HepG2 (cell line): ENCODE results near the gene RTL5. TPM values are rescaled to one million over a fixed set of nuclear protein-coding genes. Genes with fewer than 3 reads are reported as not detected.

Experiments
- ATAC-seq: fragments of 200-7000 bp; cut with Tn5 transposase; 3 replicates; pipeline ENCODE4 v1.9.1; 2020; ENCODE audit warnings: mild to moderate bottlenecking, moderate library complexity
- BruUV-seq: library from RNA; stranded (reverse); fragments of 400-500 nt; replicated peaks from 2 replicates; lab custom pipeline; 2021; lab: Mats Ljungman, UMichigan
- CTCF ChIA-PET: fragments of 300-600 bp; formaldehyde crosslinking; extraction: SDS; loops from one replicate; lab custom pipeline; 2021; ENCODE audit warnings: low total read pairs, inconsistent platforms, low intra/inter-chr PET ratio; lab: Yijun Ruan, JAX
- POLR2A ChIA-PET: fragments of 350-600 bp; sonication (Branson Sonifier 250); formaldehyde crosslinking; loops from one replicate; lab custom pipeline; 2020; ENCODE audit warnings: antibody characterized with exemption, inconsistent platforms; lab: Yijun Ruan, JAX
- DNase-seq: peaks from one replicate; pipeline ENCODE4 v3.0.0-alpha.2; 2015; ENCODE audit warnings: low spot score
- FAIRE-seq: peaks from 3 replicates; lab custom pipeline; 2011; peaks lifted over from hg19 to GRCh38; lab: Jason Lieb, UNC
- H2AFZ ChIP-seq: one replicate; pipeline ENCODE4 v1.6.1; 2011; ENCODE audit warnings: low read length, inconsistent platforms
- H3K27ac ChIP-seq: fragments of 300-600 bp; 3 replicates; pipeline ENCODE4 v1.8.0; 2011; ENCODE audit warnings: mixed run types, mild to moderate bottlenecking, mixed read lengths, low read length, inconsistent platforms; ENCODE audit not compliant: insufficient read depth; ENCODE audit errors: extremely low read length
- H3K27me3 ChIP-seq, 2 experiments: fragments of 200-600 bp in 1 of 2; 2 replicates in 1 of 2; 3 replicates in 1 of 2; pipeline versions ENCODE4 v1.6.0 to v1.8.0; 2011; ENCODE audit warnings: low read length in 2 of 2, mild to moderate bottlenecking in 2 of 2, moderate library complexity in 2 of 2, inconsistent platforms in 1 of 2; ENCODE audit not compliant: insufficient read depth in 2 of 2, control insufficient read depth in 1 of 2
- H3K36me3 ChIP-seq, 2 experiments: fragments of 200-600 bp in 1 of 2; replicated peaks in 1 of 2; 2 replicates in 1 of 2; 3 replicates in 1 of 2; pipeline versions ENCODE4 v1.5.1 to v1.8.0; 2011; ENCODE audit warnings: low read length in 2 of 2, inconsistent platforms in 1 of 2; ENCODE audit not compliant: insufficient read depth in 2 of 2, control insufficient read depth in 1 of 2
- H3K4me1 ChIP-seq: 2 replicates; pipeline ENCODE4 v1.5.1; 2012; ENCODE audit warnings: low read length, inconsistent platforms; ENCODE audit not compliant: insufficient read depth
- H3K4me2 ChIP-seq: 2 replicates; pipeline ENCODE4 v1.6.0; 2011; ENCODE audit warnings: low read depth, low read length, inconsistent platforms
- H3K4me3 ChIP-seq, 3 experiments: fragments of 200-600 bp in 1 of 3; sonication (generic), shearing (Covaris generic) in 1 of 3; replicated peaks in 1 of 3; 2 replicates each; pipeline ENCODE4 v1.5.1; 2011 to 2016; ENCODE audit warnings: low read length in 3 of 3, inconsistent platforms in 2 of 3, low read depth in 2 of 3, mild to moderate bottlenecking in 2 of 3, control low read depth in 1 of 3, mixed read lengths in 1 of 3; ENCODE audit not compliant: insufficient read depth in 1 of 3
- H3K79me2 ChIP-seq: one replicate; pipeline ENCODE4 v1.6.1; 2011; ENCODE audit warnings: low read length, inconsistent platforms; ENCODE audit not compliant: insufficient read depth
- H3K9ac ChIP-seq: 2 replicates; pipeline ENCODE4 v1.6.0; 2011; ENCODE audit warnings: mild to moderate bottlenecking, low read depth, low read length, inconsistent platforms; ENCODE audit not compliant: insufficient read depth
- H3K9me3 ChIP-seq: 2 replicates; pipeline ENCODE4 v1.5.1; 2012; ENCODE audit warnings: mild to moderate bottlenecking, low read length
- H4K20me1 ChIP-seq: 2 replicates; pipeline ENCODE4 v1.6.0; 2011; ENCODE audit warnings: inconsistent platforms, mild to moderate bottlenecking, low read length, moderate library complexity; ENCODE audit not compliant: insufficient read depth
- FIP1L1 ChIP-seq: fragments of 200-400 bp; formaldehyde crosslinking; IDR thresholded peaks from 2 replicates; pipeline ENCODE4 v1.6.1; 2018; ENCODE audit warnings: low read depth, mild to moderate bottlenecking, low read length, moderate library complexity, borderline replicate concordance; ENCODE audit not compliant: insufficient read depth
- MXD4 ChIP-seq: IDR thresholded peaks from 2 replicates; pipeline ENCODE4 v1.6.1; 2016; ENCODE audit warnings: mild to moderate bottlenecking, missing biosample characterization, missing genetic modification reagents
- RBAK ChIP-seq: sonication (generic); formaldehyde crosslinking; IDR thresholded peaks from 2 replicates; pipeline ENCODE4 v1.5.1; 2020; ENCODE audit warnings: mild to moderate bottlenecking, missing genetic modification reagents
- RFXAP ChIP-seq: sonication (generic); formaldehyde crosslinking; IDR thresholded peaks from 2 replicates; pipeline ENCODE4 v1.4.0; 2020; ENCODE audit warnings: missing genetic modification reagents, borderline replicate concordance
- RXRA ChIP-seq: sonication (generic); formaldehyde crosslinking; IDR thresholded peaks from 2 replicates; pipeline ENCODE4 v1.5.1; 2020; ENCODE audit warnings: missing genetic modification reagents
- SOX5 ChIP-seq: IDR thresholded peaks from 2 replicates; pipeline ENCODE4 v1.6.1; 2016; ENCODE audit warnings: borderline replicate concordance
- SP4 ChIP-seq: sonication (generic); formaldehyde crosslinking; IDR thresholded peaks from 2 replicates; pipeline ENCODE4 v1.8.1; 2023; ENCODE audit warnings: mild to moderate bottlenecking, missing genetic modification reagents
- SRF ChIP-seq: IDR thresholded peaks from 2 replicates; pipeline ENCODE4 v1.6.1; 2011; ENCODE audit warnings: mild to moderate bottlenecking, low read depth, low read length, moderate library complexity
- TSC22D2 ChIP-seq: sonication (generic); formaldehyde crosslinking; IDR thresholded peaks from 2 replicates; pipeline ENCODE4 v1.5.1; 2020; ENCODE audit warnings: missing genetic modification reagents, mild to moderate bottlenecking, borderline replicate concordance
- ZNF326 ChIP-seq: sonication (generic); formaldehyde crosslinking; IDR thresholded peaks from 2 replicates; pipeline ENCODE4 v1.4.0; 2020; ENCODE audit warnings: missing genetic modification reagents, borderline replicate concordance
- ZNF569 ChIP-seq: sonication (generic); formaldehyde crosslinking; IDR thresholded peaks from 2 replicates; pipeline ENCODE4 v1.5.0; 2020; ENCODE audit warnings: mild to moderate bottlenecking, missing genetic modification reagents, moderate library complexity, borderline replicate concordance
- ZNF781 ChIP-seq: sonication (generic); formaldehyde crosslinking; IDR thresholded peaks from 2 replicates; pipeline ENCODE4 v1.5.1; 2020; ENCODE audit warnings: borderline replicate concordance, mild to moderate bottlenecking, missing genetic modification reagents; ENCODE audit errors: not compliant biosample characterization
- WGBS: methylation state at CpG from one replicate; pipeline ENCODE4 v1.1.6; 2017; ENCODE audit warnings: low lambda C conversion rate; 5-methylcytosine and 5-hydroxymethylcytosine counted together
- in situ Hi-C: cut with HindIII; loops from 2 replicates; pipeline ENCODE4 v1.10.0; 2017; ENCODE audit warnings: low pct_unique_long_range_greater_than_20kb; ENCODE audit not compliant: extremely low pct_ligation_motif_present
- intact Hi-C: fragments of 100-400 bp; cut with micrococcal nuclease; formaldehyde crosslinking; loops from one replicate; pipeline ENCODE4 v1.10.0; 2022; ENCODE audit not compliant: unreplicated experiment
- polyA plus RNA-seq, 8 experiments: library from polyadenylated mRNA; depleted of rRNA in 3 of 8; stranded (reverse) in 7 of 8; unstranded in 1 of 8; fragments of >200 nt; fragmentation: Illumina TruSeq in 4 of 8; extraction: Trizol in 4 of 8; gene quantifications; 2 replicates each; pipeline versions ENCODE4 v1.2.1 to v1.2.3, GENCODE V29; 2011 to 2016; ENCODE audit warnings: low read depth in 4 of 8, missing spikeins in 1 of 8, mixed read lengths in 1 of 8; ENCODE audit not compliant: insufficient read depth in 1 of 8
- total RNA-seq, 5 experiments: library from RNA; depleted of rRNA; stranded (reverse); fragments of >200 nt; fragmentation: Illumina TruSeq; extraction: Trizol; gene quantifications; 2 replicates each; pipeline ENCODE4 v1.2.3, GENCODE V29; 2016; ENCODE audit warnings: low read depth in 1 of 5
- TF ChIP-seq, protein P1 (sequence below): sonication (generic); formaldehyde crosslinking; IDR thresholded peaks from 2 replicates; pipeline ENCODE4 v1.4.0; 2020; ENCODE audit warnings: missing genetic modification reagents, low read depth, mild to moderate bottlenecking, borderline replicate concordance
- TF ChIP-seq, protein P2 (sequence below): sonication (generic); formaldehyde crosslinking; IDR thresholded peaks from 2 replicates; pipeline ENCODE4 v1.9.0; 2021; ENCODE audit warnings: missing genetic modification reagents, borderline replicate concordance
- TF ChIP-seq, protein P3 (sequence below): IDR thresholded peaks from 2 replicates; pipeline ENCODE4 v1.6.1; 2012; ENCODE audit warnings: inconsistent platforms

RTL5 gene
- total and polyA plus RNA-seq, 2 of the 13 experiments (the other 11 are each of a cell fraction or from before 2014, with no cell fraction given), result not detected

DNA sequence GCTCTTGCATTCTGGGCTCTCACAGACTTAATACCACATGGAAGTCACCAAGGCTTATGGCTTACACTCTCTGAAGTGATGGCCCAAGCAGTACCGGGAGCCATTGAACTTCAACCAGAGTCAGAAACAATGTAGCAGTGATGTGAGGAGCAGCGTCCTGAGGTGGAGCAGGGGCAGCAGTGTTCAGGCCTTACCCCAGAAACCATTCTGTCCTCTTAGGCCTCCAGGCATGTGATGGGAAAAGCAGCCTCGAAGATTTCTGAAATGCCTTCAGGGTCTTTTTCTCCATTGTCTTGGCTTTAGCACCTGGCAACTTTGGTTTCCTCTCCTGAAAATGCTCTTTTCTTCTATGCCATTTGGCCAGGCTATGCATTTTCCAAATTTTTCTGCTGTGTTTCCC, 27.1 kb upstream of the RTL5 start:
- no peaks in the 10 kb centered on the region; the same call in 1 of the 2 replicates for H3K9me3 ChIP-seq
- H4K20me1 ChIP-seq, result no peaks in the 10 kb centered on the region
- no peak overlapping the region for H3K4me3 ChIP-seq
- no TSS peak for BruUV-seq
- TF ChIP-seq FIP1L1 (no peak), RXRA (no peak), SOX5 (CRISPR knock-in tag) (no peak), ZNF569 (CRISPR knock-in tag) (no peak), SRF (no peak), SP4 (CRISPR knock-in tag) (no peak), RBAK (no peak), MXD4 (CRISPR knock-in tag) (no peak), RFXAP (CRISPR knock-in tag) (no peak), ZNF781 (CRISPR knock-in tag) (no peak), ZNF326 (CRISPR knock-in tag) (no peak), TSC22D2 (CRISPR knock-in tag) (no peak)
- TF ChIP-seq, protein P1, sequence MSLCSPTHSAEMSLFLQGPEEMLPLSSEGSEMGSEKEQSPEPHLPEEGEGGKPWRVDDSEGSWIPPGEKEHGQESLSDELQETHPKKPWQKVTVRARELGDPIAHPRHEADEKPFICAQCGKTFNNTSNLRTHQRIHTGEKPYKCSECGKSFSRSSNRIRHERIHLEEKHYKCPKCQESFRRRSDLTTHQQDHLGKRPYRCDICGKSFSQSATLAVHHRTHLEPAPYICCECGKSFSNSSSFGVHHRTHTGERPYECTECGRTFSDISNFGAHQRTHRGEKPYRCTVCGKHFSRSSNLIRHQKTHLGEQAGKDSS (CRISPR knock-in tag), result no peak
- TF ChIP-seq, protein P2, sequence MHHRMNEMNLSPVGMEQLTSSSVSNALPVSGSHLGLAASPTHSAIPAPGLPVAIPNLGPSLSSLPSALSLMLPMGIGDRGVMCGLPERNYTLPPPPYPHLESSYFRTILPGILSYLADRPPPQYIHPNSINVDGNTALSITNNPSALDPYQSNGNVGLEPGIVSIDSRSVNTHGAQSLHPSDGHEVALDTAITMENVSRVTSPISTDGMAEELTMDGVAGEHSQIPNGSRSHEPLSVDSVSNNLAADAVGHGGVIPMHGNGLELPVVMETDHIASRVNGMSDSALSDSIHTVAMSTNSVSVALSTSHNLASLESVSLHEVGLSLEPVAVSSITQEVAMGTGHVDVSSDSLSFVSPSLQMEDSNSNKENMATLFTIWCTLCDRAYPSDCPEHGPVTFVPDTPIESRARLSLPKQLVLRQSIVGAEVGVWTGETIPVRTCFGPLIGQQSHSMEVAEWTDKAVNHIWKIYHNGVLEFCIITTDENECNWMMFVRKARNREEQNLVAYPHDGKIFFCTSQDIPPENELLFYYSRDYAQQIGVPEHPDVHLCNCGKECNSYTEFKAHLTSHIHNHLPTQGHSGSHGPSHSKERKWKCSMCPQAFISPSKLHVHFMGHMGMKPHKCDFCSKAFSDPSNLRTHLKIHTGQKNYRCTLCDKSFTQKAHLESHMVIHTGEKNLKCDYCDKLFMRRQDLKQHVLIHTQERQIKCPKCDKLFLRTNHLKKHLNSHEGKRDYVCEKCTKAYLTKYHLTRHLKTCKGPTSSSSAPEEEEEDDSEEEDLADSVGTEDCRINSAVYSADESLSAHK (CRISPR knock-in tag), result no peak
- TF ChIP-seq, protein P3, sequence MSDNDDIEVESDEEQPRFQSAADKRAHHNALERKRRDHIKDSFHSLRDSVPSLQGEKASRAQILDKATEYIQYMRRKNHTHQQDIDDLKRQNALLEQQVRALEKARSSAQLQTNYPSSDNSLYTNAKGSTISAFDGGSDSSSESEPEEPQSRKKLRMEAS, result no peak
- DNase-seq, result no peak
- no peaks in the 10 kb centered on the region; a peak in 1 of 5 replicates for H3K27me3 ChIP-seq
- no peak overlapping the region for H3K9ac ChIP-seq
- no peak overlapping the region for H3K4me2 ChIP-seq
- CTCF ChIA-PET, result no interaction called here
- in situ Hi-C loops (no loop called here), intact Hi-C loops (no loop called here)
- no peak overlapping the region for H2AFZ ChIP-seq
- no peaks in the 10 kb centered on the region for H3K79me2 ChIP-seq
- H3K36me3 ChIP-seq, result no peaks in the 10 kb centered on the region
- no peak for ATAC-seq
- POLR2A ChIA-PET, result no interaction called here
- H3K27ac ChIP-seq, result no peak overlapping the region
- WGBS, result 0% methylated on average over 1 of the region's 3 CpGs
- FAIRE-seq, result no peak
- H3K4me1 ChIP-seq, result no peaks in the 10 kb centered on the region
